ENCODE data around the gene PARN. TPM values are rescaled to one million over a fixed set of nuclear protein-coding genes. Genes with fewer than 3 reads are reported as not detected.

Gene PARN
- total RNA-seq, 2 donors from 2014 or later: 29.0 to 31.6 TPM

DNA sequence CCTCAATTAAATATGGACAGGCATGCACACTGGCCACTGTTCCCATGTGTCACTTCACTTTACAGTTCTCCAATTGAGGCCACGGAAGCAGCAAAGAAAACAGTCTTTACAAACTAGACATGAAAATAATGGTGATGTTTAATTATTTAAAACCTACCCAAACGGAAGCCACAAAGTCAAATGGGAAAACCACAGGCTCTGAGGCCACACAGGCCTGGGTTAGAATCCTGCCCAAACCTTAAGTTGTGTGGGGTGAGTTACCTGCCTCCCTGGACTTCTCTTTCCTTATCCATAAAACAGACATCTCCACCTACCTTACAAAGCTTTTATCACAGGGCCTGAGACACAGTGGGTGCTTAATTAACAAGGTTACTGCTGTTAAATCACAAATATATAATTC, 137.4 kb downstream of the PARN start:
- H3K36me3 Mint-ChIP-seq (ENCODE audit: low read depth): peaks cover 13% of the 10 kb centered on the region
- H3K9me3 ChIP-seq (ENCODE audit: control insufficient read depth, low read length, poor library complexity, severe bottlenecking): no peaks in the 10 kb centered on the region
- H3K27me3 Mint-ChIP-seq: no peaks in the 10 kb centered on the region
- DNase-seq (no peak), ATAC-seq (no peak)
- no peak overlapping the region for H3K4me3 Mint-ChIP-seq
- H3K27ac Mint-ChIP-seq: peak overlapping the region; percentile 61
- H3K4me1 Mint-ChIP-seq: peaks cover 44% of the 10 kb centered on the region

DNA sequence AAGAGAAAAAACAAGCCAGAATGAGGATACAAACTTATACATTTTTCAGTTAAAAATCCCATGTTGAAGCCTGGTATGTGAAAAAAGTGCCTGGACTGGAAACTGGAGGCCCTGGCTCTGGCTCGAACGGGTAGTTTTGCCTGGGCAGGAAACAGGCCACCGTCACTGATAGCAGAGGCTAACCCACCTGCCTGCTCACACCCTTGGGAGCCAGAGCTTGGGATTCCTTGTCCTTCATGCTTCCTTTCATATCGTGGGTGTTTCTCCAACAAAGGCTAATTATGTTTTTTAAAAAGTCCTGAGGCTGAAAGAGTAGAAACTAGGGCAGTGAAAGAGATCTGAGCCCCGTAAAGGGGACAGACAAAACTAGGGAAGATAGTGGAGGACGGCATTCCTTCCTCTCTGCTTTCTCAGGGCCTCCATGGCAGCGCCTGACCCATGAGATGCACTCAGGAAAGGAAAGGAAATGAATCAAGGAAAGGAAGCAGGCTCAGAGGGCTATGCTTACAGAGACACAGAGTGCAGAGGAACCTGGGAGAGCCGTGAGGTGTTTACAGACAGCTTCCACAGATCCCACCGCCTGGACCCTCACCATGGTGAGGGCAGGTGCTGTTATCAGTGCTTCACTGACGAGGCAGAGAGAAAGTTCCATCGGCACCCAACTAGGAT, 138.1 kb downstream of the PARN start:
- no peak overlapping the region for H3K4me3 Mint-ChIP-seq
- H3K27ac Mint-ChIP-seq: peak overlapping the region; percentile 61
- ATAC-seq (no peak), DNase-seq (no peak)
- H3K9me3 ChIP-seq (ENCODE audit: control insufficient read depth, low read length, poor library complexity, severe bottlenecking): no peaks in the 10 kb centered on the region
- peaks cover 12% of the 10 kb centered on the region for H3K36me3 Mint-ChIP-seq (ENCODE audit: low read depth)
- no peaks in the 10 kb centered on the region for H3K27me3 Mint-ChIP-seq
- H3K4me1 Mint-ChIP-seq: peaks cover 43% of the 10 kb centered on the region

DNA sequence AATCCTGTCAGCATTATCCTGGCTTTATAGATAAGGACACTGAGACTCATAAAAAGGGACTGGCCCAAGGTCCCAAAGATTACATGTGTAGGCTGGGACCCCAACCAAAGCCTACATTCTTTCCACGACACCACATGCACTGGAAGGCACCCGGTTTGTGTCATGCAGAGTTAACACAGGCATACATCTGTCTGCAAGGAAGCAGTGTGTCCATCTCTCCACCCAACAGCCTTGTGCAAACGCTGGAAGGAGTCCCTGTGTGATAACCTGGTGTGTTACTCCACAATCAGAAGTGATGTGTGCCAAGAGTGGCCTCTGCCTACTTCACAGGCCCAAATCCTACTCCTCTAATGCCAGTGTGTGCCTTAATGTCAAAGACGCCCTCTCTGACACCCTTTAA, 139.8 kb downstream of the PARN start:
- DNase-seq (no peak), ATAC-seq (no peak)
- H3K4me1 Mint-ChIP-seq: peaks cover 37% of the 10 kb centered on the region
- H3K36me3 Mint-ChIP-seq (ENCODE audit: low read depth): peaks cover 9% of the 10 kb centered on the region
- H3K27me3 Mint-ChIP-seq: no peaks in the 10 kb centered on the region
- H3K9me3 ChIP-seq (ENCODE audit: control insufficient read depth, low read length, poor library complexity, severe bottlenecking): no peaks in the 10 kb centered on the region
- no peak overlapping the region for H3K4me3 Mint-ChIP-seq
- H3K27ac Mint-ChIP-seq: no peak overlapping the region

DNA sequence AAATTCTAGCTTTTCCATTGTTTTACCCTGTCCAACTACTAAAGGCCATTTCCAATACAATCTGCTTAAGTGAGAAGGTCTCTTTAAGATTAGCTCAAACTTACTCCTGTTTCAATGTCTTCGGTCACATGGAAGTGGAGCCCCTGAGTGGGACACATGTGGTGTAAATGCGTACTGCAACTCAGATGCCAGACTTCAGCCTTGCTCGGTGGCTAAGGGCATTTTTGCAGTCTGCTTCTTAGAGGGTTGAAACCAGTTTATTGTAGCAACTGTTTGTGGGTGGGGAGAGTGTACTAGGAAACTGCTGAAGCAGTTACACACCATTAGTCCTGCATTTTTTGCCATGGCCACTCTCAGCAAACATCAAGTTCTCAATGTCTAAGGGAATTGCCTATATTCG, 140.6 kb downstream of the PARN start:
- H3K9me3 ChIP-seq (ENCODE audit: control insufficient read depth, low read length, poor library complexity, severe bottlenecking): no peaks in the 10 kb centered on the region
- DNase-seq (no peak), ATAC-seq (no peak)
- Mint-ChIP-seq H3K27me3 (no peaks in the 10 kb centered on the region), H3K4me1 (peaks cover 31% of the 10 kb centered on the region), H3K27ac (no peak overlapping the region), H3K36me3 (ENCODE audit: low read depth) (peaks cover 4% of the 10 kb centered on the region), H3K4me3 (no peak overlapping the region)

DNA sequence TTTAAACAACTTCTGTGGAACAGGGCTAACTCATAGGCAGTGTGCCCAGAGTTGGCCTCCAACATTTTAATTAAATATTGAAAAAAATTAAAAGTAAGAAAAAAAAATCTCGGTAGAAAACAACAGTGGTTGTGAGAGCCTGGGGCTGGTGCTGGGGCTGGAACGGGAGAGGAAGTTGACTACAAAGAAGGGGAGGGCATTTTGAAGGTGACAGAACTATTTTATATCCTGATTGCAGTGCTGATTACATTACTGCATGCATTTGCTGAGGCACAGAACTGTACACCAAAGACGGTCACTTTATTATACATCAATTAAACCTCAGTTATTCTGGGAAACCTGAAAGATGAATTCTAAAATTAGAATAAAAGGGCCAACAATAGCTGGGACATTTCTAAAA, 142.5 kb downstream of the PARN start:
- Mint-ChIP-seq H3K36me3 (ENCODE audit: low read depth) (peaks cover 2% of the 10 kb centered on the region), H3K4me3 (no peak overlapping the region), H3K27ac (peak overlapping the region; percentile 54), H3K27me3 (no peaks in the 10 kb centered on the region), H3K4me1 (peaks cover 21% of the 10 kb centered on the region)
- peak; percentile 55 for ATAC-seq
- no peak for DNase-seq
- H3K9me3 ChIP-seq (ENCODE audit: control insufficient read depth, low read length, poor library complexity, severe bottlenecking): no peaks in the 10 kb centered on the region

DNA sequence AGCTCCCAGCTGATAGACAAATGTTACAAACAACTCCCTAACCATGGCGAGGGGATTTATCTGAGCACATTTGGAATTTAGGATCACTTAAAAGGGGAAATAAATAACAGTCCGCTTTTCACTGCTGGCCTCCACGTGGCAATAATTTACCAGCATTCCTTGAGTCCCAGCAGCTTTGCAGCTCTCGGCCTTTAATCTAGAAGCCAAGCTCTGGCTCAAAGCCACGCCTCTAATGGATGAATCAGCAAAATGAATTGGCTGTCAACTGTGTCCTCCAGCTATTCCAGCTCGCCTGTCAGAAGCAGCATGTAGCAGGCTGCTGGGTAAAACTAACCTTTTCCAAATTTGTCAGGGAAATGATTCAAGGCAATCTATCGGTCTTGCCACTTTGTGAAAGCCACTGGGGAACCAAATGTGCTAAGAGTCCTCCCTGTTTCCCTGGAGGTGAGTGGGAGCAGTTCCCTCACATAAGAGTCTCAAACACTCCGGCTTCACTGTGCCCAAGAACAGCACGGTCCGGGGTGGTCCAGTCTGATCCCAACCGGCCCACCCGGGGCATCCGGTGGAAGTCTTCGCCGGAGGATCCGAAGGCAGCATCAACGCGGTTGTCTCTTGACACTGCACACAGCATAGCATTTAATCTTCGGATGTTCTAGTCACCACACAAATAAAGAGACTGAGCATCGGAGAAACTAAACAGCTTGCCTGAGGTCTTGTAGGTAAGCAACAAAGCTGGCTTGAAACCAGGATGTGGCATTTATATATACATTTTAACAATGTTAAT, 143.3 kb downstream of the PARN start:
- H3K9me3 ChIP-seq (ENCODE audit: control insufficient read depth, low read length, poor library complexity, severe bottlenecking): no peaks in the 10 kb centered on the region
- H3K4me1 Mint-ChIP-seq: peaks cover 14% of the 10 kb centered on the region
- H3K4me3 Mint-ChIP-seq: no peak overlapping the region
- peaks cover 5% of the 10 kb centered on the region for H3K36me3 Mint-ChIP-seq (ENCODE audit: low read depth)
- no peak overlapping the region for H3K27ac Mint-ChIP-seq
- ATAC-seq: no peak
- H3K27me3 Mint-ChIP-seq: no peaks in the 10 kb centered on the region
- no peak for DNase-seq

DNA sequence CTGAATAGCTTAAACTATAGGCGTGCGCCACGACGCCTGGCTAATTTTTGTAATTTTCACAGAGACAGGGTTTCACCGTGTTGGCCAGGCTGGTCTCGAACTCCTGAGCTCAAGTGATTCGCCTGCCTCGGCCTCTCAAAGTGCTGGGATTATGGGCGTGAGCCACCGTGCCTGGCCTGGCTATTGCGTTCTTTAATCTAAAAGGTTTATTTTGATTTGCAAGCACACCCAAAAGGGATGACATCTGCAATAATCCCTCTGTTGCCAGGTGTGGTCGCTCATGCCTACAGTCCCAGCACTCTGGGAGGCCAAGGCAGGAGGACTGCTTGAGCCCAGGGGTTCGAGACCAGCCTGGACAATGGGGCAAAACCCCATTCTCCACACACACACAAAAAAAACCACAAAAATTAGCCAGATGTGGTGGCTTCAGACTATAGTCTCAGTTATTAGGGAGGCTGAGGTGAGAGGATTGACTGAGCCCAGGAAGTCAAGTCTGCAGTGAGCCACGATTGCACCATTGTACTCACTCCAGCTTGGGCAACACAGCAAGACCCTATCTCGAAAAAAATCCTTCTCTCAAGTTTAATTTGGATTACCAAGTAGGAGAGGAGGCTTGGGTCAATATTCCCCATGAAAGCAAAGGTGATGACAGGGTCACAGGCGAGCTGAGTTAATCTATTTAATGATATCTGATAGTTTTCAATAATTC, 144.1 kb downstream of the PARN start:
- Mint-ChIP-seq H3K36me3 (ENCODE audit: low read depth) (peaks cover 6% of the 10 kb centered on the region), H3K27me3 (no peaks in the 10 kb centered on the region), H3K27ac (no peak overlapping the region), H3K4me1 (peaks cover 14% of the 10 kb centered on the region), H3K4me3 (no peak overlapping the region)
- no peaks in the 10 kb centered on the region for H3K9me3 ChIP-seq (ENCODE audit: control insufficient read depth, low read length, poor library complexity, severe bottlenecking)
- no peak for DNase-seq
- ATAC-seq: no peak

DNA sequence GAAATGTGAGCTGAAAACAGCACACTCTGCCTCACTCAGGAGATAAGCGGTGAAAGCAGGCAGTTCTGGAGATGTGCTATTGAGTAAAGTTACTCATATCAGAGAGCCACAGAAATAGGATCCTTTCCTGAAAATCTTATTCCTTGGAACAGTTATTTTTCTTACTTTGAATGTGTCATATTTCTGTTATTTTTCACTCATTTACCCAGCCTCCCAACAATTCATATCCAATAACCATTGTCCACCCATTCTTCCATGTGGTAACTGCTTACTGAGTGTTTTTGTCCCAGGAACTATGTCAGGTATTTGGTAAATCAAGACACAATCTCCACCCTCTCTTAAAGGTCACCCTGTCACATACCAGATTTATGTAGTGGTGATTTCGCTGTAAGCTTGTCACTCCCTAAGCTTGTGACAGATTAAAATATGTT, 144.9 kb downstream of the PARN start:
- Mint-ChIP-seq H3K36me3 (ENCODE audit: low read depth) (peaks cover 8% of the 10 kb centered on the region), H3K27ac (no peak overlapping the region), H3K27me3 (no peaks in the 10 kb centered on the region), H3K4me3 (no peak overlapping the region), H3K4me1 (peaks cover 14% of the 10 kb centered on the region)
- ATAC-seq: no peak
- no peaks in the 10 kb centered on the region for H3K9me3 ChIP-seq (ENCODE audit: control insufficient read depth, low read length, poor library complexity, severe bottlenecking)
- DNase-seq: no peak

DNA sequence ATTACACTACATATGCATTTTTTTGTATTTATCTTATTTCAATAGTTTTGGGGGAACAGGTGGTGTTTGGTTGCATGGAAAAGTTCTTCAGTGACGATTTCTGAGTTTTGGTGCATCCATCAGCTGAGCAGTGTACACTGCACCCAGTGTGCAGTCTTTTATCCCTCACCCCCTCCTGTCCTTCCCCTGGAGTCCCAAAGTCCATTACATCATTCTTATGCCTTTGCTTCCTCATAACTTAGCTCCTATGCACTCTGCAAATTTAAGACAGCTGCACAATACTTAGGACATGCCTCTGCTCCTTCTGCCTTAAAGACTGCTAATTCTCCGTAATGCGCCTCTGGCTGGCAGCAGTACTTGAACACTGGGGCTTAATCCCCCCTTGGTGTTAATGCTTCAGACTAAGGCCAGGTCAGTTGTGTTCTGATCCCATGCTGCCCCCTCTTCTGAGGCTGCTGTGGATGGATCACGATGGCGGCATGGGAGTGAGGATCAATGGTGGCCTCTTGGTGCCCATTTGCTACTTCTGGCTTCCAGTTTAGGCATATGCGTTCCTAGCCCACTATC, 146.2 kb downstream of the PARN start:
- ATAC-seq (no peak), DNase-seq (no peak)
- peaks cover 1% of the 10 kb centered on the region for H3K9me3 ChIP-seq (ENCODE audit: control insufficient read depth, low read length, poor library complexity, severe bottlenecking)
- Mint-ChIP-seq H3K4me1 (peaks cover 11% of the 10 kb centered on the region), H3K27ac (no peak overlapping the region), H3K36me3 (ENCODE audit: low read depth) (peaks cover 10% of the 10 kb centered on the region), H3K27me3 (no peaks in the 10 kb centered on the region), H3K4me3 (no peak overlapping the region)

DNA sequence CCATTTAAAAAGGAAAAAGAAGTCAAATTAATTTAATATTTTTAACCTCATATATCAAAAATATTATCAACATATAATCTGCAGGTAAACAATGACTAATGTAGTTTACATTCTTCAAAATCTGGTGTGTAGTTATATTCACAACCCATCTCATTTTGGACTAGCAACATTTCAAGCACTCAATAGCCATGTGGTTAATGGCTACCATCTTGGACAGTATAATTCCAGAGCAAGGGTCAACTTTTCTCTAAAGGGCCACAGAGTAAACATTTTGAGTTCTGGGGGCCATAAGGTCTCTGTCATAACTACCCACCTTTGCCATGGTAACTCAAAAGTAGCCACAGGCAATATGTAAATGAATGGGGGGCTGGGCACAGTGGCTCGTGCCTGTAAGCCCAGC, 153.9 kb downstream of the PARN start:
- Mint-ChIP-seq H3K4me1 (peaks cover 4% of the 10 kb centered on the region), H3K27ac (no peak overlapping the region), H3K4me3 (no peak overlapping the region), H3K36me3 (ENCODE audit: low read depth) (peaks cover 6% of the 10 kb centered on the region), H3K27me3 (no peaks in the 10 kb centered on the region)
- H3K9me3 ChIP-seq (ENCODE audit: control insufficient read depth, low read length, poor library complexity, severe bottlenecking): peaks cover 2% of the 10 kb centered on the region
- ATAC-seq (no peak), DNase-seq (no peak)

DNA sequence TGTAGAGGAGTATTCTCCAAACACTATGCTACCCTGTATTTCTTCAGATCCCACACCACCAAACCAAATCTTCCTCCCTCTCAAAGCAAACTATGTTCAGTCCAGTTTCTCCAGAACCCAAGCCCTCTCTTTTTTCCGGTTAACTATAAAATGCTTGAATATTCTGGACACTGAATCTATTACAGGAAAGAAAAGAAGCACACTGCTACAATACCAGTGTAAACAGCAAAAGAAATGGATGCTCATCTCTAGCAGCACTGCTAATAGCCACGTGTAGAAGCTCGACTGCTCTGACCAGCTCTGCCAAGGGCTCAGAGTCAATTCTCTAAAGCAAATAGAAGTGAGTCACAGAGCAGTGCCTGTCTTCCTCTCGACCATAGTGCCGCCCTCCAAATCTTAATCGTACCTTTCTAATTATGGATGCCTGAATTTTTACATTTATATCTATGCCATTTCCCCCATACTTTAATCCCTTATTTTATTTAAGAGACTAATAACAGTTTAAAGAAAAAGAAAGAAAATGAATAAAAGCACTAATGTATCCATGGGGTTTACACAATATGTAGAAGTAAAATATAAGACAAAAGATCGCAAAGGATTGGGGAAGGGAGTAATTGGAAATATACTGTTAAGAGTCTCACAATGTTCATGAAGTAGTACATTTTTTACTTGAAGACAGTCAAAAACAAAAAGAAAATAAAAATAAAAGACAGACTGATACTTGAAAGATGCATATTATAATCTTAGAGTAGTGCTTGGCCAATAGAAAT, 154.5 kb downstream of the PARN start:
- Mint-ChIP-seq H3K4me1 (peaks cover 4% of the 10 kb centered on the region), H3K27me3 (no peaks in the 10 kb centered on the region), H3K4me3 (no peak overlapping the region), H3K36me3 (ENCODE audit: low read depth) (peaks cover 6% of the 10 kb centered on the region), H3K27ac (no peak overlapping the region)
- peaks cover 2% of the 10 kb centered on the region for H3K9me3 ChIP-seq (ENCODE audit: control insufficient read depth, low read length, poor library complexity, severe bottlenecking)
- no peak for ATAC-seq
- no peak for DNase-seq

DNA sequence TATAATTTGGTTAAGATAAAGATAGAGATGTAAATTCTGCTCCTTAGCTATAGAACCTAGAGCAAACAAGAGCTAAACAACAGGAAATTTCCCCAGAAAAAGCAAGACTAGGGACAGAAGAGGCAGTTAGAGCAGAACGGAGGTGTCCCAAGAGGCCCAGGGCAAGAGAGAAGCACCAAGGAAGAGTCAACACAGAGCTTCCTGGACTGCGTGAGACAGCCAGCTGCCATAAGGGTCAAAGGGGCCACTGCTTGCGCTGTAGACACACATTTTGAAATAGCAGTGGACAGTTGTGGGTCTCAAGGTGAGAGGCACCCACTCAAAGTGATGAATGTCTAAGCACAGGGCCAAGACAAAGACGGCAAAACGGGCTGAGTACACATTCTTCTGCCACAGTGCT, 156.6 kb downstream of the PARN start:
- H3K27me3 Mint-ChIP-seq: no peaks in the 10 kb centered on the region

DNA sequence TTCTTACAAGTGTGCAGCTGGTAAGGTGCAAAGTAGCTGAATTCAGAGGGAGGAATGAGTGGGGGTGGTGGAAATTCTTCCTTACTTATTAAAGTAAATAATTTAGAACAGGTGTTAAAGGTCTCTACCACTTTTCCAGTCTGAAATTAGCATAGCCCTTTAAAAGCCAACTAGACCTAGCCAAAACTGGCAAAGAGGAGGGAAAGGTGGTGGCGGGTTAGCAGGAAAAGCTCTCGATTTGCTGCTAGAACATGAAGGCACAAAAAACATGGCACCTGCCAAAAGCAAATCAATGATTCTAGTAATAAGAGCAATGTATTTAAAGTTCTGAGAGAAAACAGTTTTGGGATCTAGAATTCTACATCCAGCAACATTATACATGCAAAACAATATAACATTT, 157.7 kb downstream of the PARN start:
- ATAC-seq (no peak), DNase-seq (no peak)
- Mint-ChIP-seq H3K4me3 (no peak overlapping the region), H3K36me3 (ENCODE audit: low read depth) (peaks cover 2% of the 10 kb centered on the region), H3K4me1 (peaks cover 6% of the 10 kb centered on the region), H3K27me3 (no peaks in the 10 kb centered on the region), H3K27ac (no peak overlapping the region)
- H3K9me3 ChIP-seq (ENCODE audit: control insufficient read depth, low read length, poor library complexity, severe bottlenecking): no peaks in the 10 kb centered on the region

More for the DNA sequence above, 156.6 kb downstream of the PARN start:
- H3K4me1 Mint-ChIP-seq: peaks cover 4% of the 10 kb centered on the region
- DNase-seq (no peak), ATAC-seq (no peak)
- H3K9me3 ChIP-seq (ENCODE audit: control insufficient read depth, low read length, poor library complexity, severe bottlenecking): no peaks in the 10 kb centered on the region
- no peak overlapping the region for H3K27ac Mint-ChIP-seq
- no peaks in the 10 kb centered on the region for H3K36me3 Mint-ChIP-seq (ENCODE audit: low read depth)
- no peak overlapping the region for H3K4me3 Mint-ChIP-seq

All from T-helper 17 cell (primary cell).